ENCODE measurements around the gene MGAT4C. TPM values are rescaled to one million over a fixed set of nuclear protein-coding genes. Genes with fewer than 3 reads are reported as not detected.

MGAT4C gene
- polyA plus RNA-seq, 1 donor (not counting 4 experiments of a cell fraction or from before 2014, with no cell fraction given): not detected

GRCh38 chr12:86228656-86229055 is 27.5 kb downstream of the MGAT4C start:
- Histone ChIP-seq H3K36me3 (ENCODE audit: control insufficient read depth in 2 of 2, extremely low read depth in 1 of 2, insufficient read depth in 2 of 2, low read length in 2 of 2) (no peaks in the 10 kb centered on the region), H3K4me2 (ENCODE audit: control insufficient read depth, extremely low read depth, insufficient read depth, low read depth, low read length) (no peak overlapping the region), H3K27ac (ENCODE audit: control insufficient read depth, insufficient read depth, low read length) (no peak overlapping the region), H3K9me1 (ENCODE audit: control insufficient read depth, extremely low read depth, insufficient read depth, low read length) (no peaks in the 10 kb centered on the region), H3K4me3 (ENCODE audit: control insufficient read depth in 2 of 3, extremely low read depth in 1 of 3, insufficient read depth in 2 of 3, low read depth in 1 of 3, low read length in 3 of 3) (no peak overlapping the region), H3K9ac (ENCODE audit: control insufficient read depth, extremely low read depth, insufficient read depth, low read length) (no peak overlapping the region), H2AFZ (ENCODE audit: control insufficient read depth, low read length) (no peak overlapping the region), H3K27me3 (ENCODE audit: control insufficient read depth, extremely low read depth, insufficient read depth, low read length) (no peaks in the 10 kb centered on the region), H3K9me3 (ENCODE audit: control insufficient read depth, low read depth, low read length) (no peaks in the 10 kb centered on the region), H4K20me1 (ENCODE audit: control insufficient read depth, extremely low read depth, insufficient read depth, low read length) (no peaks in the 10 kb centered on the region), H3K4me1 (ENCODE audit: control insufficient read depth, extremely low read depth, insufficient read depth, low read length) (no peaks in the 10 kb centered on the region), H3K79me2 (ENCODE audit: control insufficient read depth, insufficient read depth, low read length) (no peaks in the 10 kb centered on the region)
- dilution Hi-C loops (cut with MboI; ENCODE audit: extremely low pct_ligation_motif_present, low sequenced_read_pairs): no loop called here
- TF ChIP-seq, protein P1, sequence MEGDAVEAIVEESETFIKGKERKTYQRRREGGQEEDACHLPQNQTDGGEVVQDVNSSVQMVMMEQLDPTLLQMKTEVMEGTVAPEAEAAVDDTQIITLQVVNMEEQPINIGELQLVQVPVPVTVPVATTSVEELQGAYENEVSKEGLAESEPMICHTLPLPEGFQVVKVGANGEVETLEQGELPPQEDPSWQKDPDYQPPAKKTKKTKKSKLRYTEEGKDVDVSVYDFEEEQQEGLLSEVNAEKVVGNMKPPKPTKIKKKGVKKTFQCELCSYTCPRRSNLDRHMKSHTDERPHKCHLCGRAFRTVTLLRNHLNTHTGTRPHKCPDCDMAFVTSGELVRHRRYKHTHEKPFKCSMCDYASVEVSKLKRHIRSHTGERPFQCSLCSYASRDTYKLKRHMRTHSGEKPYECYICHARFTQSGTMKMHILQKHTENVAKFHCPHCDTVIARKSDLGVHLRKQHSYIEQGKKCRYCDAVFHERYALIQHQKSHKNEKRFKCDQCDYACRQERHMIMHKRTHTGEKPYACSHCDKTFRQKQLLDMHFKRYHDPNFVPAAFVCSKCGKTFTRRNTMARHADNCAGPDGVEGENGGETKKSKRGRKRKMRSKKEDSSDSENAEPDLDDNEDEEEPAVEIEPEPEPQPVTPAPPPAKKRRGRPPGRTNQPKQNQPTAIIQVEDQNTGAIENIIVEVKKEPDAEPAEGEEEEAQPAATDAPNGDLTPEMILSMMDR (optimal IDR thresholded peaks at IDR 0.05 in 1 of 3, IDR thresholded peaks at IDR 0.05 in 1 of 3, conservative IDR thresholded peaks at IDR 0.05 in 1 of 3; ENCODE audit: extremely low read depth in 1 of 3, insufficient read depth in 2 of 3, low read length in 3 of 3): no peak
- no peak for TF ChIP-seq EZH2 (IDR thresholded peaks at IDR 0.05; ENCODE audit: low read length)
- FAIRE-seq (no peak), DNase-seq (ENCODE audit: low read depth, low spot score) (no peak)

- no peaks in the 10 kb centered on the region for H3K27me3 ChIP-seq (ENCODE audit: control insufficient read depth, extremely low read depth, insufficient read depth, low read length)
- H2AFZ ChIP-seq (ENCODE audit: control insufficient read depth, low read length): no peak overlapping the region
- H3K4me3 ChIP-seq (ENCODE audit: control insufficient read depth in 2 of 3, extremely low read depth in 1 of 3, insufficient read depth in 2 of 3, low read depth in 1 of 3, low read length in 3 of 3): no peak overlapping the region
- DNase-seq (ENCODE audit: low read depth, low spot score) (no peak), FAIRE-seq (no peak)
- H3K4me1 ChIP-seq (ENCODE audit: control insufficient read depth, extremely low read depth, insufficient read depth, low read length): no peaks in the 10 kb centered on the region
- no peaks in the 10 kb centered on the region for H4K20me1 ChIP-seq (ENCODE audit: control insufficient read depth, extremely low read depth, insufficient read depth, low read length)
- TF ChIP-seq, protein P1 (optimal IDR thresholded peaks at IDR 0.05 in 1 of 3, IDR thresholded peaks at IDR 0.05 in 1 of 3, conservative IDR thresholded peaks at IDR 0.05 in 1 of 3; ENCODE audit: extremely low read depth in 1 of 3, insufficient read depth in 2 of 3, low read length in 3 of 3): no peak
- TF ChIP-seq EZH2 (IDR thresholded peaks at IDR 0.05; ENCODE audit: low read length): no peak
- H3K79me2 ChIP-seq (ENCODE audit: control insufficient read depth, insufficient read depth, low read length): no peaks in the 10 kb centered on the region
- H3K27ac ChIP-seq (ENCODE audit: control insufficient read depth, insufficient read depth, low read length): no peak overlapping the region
- no peak overlapping the region for H3K4me2 ChIP-seq (ENCODE audit: control insufficient read depth, extremely low read depth, insufficient read depth, low read depth, low read length)
- no peak overlapping the region for H3K9ac ChIP-seq (ENCODE audit: control insufficient read depth, extremely low read depth, insufficient read depth, low read length)
- dilution Hi-C loops (cut with MboI; ENCODE audit: extremely low pct_ligation_motif_present, low sequenced_read_pairs): no loop called here
- H3K9me1 ChIP-seq (ENCODE audit: control insufficient read depth, extremely low read depth, insufficient read depth, low read length): no peaks in the 10 kb centered on the region
- H3K36me3 ChIP-seq (ENCODE audit: control insufficient read depth in 2 of 2, extremely low read depth in 1 of 2, insufficient read depth in 2 of 2, low read length in 2 of 2): no peaks in the 10 kb centered on the region
- no peaks in the 10 kb centered on the region for H3K9me3 ChIP-seq (ENCODE audit: control insufficient read depth, low read depth, low read length)
Measured at GRCh38 chr12:86226481-86226880, 29.7 kb downstream of the MGAT4C start.
